HG03280 (cell line): ENCODE data around the gene FGFR1OP2.
A peak's percentile ranks its signal among the peaks of the same experiment; 100 is the strongest.
"Not testable (repeated sequence)": the region's sequence is repeated elsewhere in the genome, so short reads cannot be mapped to it uniquely, and the experiment has no call there.

Experiments used
- ATAC-seq: cut with Tn5 transposase; IDR thresholded peaks from one replicate; pipeline ENCODE4 v1.9.1; 2021; ENCODE audit warnings: mild to moderate bottlenecking, moderate library complexity; ENCODE audit not compliant: unreplicated experiment

Gene FGFR1OP2

DNA sequence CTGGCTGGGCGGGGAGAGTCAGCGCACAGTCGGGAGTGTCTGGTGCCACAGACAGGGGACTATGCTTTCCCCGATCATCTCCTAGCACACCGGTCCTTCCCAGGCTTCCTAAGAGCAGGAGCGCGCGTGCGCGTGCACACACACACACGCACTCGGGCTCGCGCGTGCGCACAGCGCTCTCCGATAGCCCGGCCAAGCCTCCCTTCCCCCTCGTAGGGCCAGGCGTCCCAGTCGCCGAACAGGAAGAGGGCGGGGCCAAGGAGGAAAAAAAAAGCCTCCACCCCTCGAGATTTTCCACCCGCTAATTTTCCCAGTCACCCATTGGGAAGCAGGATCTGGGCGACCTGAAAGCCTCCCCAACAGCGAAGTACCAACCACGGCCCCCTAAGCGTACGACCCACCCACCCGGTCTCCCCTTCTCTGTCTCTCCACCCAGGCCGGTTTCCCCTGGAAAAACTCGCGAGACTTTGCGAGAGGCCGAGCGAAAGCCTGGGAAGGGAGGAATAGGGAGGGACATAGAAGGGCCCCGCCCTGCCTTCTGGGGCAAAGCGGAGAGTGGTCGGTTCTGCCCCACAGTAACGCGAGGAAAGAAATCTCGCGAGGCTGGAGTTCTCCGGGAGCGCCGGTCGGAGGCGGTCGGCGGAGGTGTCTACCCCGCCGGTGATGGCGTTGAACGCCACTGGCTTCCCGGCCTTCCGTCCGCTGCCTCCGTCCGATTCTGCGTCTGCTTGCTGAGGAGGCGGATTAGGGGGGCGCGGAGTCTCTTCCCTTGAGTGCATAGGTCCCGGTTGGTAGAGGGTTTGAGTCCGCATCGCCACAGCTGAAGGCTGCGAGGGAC, at the start of gene FGFR1OP2, which contains the start of gene INTS13:
Gene FGFR1OP2, plus strand, starts transcription at position 608 of the 838 bp plus-strand sequence. CDS start 15,689 bp downstream, outside the sequence.
Gene INTS13, minus strand, starts transcription at position 119 of the 838 bp plus-strand sequence. CDS start 1,178 bp downstream, outside the sequence.
- ATAC-seq: peak; percentile 85

DNA sequence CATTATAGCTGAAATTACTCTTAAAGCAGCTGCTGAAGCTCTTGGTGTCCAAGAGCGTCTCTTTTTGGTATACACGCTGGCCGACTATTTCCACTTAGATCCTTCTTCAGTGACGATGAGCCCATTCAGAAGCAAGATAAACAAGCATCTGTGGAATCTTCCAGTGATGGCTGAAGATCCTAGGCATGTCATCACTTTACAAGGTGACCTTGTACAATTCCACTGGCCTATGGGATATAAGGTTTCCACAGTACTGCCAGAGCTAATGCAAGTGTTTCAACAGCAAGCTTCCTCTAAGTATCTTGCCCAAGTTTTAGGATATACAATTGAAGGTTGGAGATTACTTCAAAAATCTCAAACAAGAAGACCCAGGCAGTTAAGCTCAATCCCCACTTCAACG, 47.5 kb upstream of the FGFR1OP2 start:
- no peak for ATAC-seq

DNA sequence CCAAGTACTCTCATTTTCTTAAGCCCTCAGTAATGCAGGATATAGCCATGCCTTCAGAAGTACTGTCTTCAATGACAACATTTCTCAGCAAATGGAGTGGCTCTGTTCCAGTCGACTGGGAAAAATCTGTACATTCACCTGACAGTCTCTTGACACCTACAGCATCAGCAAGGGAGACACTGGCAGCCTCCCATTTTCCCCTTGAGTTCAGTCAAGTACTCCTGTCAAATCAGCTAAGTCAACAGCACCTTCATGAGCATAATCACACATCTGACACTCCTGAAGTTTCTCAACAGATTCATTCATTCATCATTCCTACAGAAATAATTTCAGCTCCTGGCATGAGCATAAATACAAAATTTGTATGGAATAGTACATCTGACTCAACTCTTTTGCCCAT, 46.6 kb upstream of the FGFR1OP2 start:
- ATAC-seq: no peak

DNA sequence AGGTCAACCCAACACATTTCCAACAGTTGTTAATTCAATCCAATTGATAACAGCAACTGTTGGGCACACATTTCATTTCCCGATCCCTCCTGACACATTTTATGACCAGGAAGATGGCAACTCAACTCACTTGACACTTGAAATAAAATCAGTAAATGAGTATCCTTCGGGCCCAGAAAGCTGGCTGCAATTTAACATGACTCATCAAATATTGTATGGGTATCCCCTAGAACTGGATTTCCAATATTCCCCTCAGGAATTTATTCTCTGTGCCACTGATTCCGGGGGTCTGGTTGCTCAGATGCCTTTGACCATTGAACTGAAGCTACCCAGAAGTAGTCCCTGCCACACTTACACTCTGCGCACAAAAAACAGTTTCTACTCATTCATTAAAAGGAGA, 42.6 kb upstream of the FGFR1OP2 start:
- ATAC-seq: no peak

DNA sequence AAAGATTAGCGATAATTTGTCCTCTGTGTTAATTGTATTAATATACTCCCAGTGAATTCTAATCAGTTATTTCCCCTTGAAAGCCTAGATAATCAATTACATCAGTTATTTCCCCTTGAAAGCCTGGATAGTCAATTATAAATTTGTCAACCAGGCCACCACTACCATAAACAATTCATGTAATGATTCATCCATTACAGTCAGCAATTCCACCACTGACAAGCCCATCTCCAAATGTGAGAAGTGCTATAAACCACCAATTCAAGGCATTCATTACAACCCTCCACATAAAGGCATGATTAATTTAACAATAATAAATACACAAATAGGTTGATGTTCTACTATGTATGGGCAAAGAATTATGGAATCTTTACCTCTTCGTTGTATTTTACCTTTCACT, 41.4 kb upstream of the FGFR1OP2 start:
- no peak for ATAC-seq

DNA sequence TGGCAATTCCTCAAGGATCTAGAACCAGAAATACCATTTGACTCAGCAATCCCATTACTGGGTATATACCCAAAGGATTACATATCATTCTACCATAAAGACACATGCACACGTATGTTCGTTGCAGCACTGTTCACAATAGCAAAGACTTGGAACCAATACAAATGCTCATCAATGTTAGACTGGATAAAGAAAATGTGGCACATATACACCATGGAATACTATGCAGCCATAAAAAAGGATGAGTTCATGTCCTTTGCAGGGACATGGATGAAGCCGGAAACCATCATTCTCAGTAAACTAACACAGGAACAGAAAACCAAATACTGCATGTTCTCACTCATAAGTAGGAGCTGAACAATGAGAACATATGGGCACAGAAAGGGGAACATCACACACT, 34.9 kb upstream of the FGFR1OP2 start:
- not testable (repeated sequence) for ATAC-seq

DNA sequence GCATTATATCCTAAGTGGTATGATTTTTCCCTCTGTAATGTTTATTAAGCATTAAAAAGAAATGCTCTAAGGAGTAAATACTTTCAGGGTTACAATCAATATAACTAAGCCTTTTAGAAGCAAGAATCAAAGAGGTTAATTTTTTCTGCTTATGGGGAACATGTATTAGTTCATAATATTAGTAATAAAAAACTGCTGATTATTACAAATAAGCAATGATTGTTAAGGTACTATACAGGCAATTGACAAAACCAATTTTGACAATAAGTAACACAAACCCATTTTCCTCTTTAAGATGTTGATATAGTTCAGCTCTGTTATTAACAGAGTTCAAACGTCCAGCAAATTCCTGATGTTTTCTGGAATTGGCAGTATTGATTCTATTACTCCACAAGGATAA, 32.2 kb upstream of the FGFR1OP2 start:
- no peak for ATAC-seq

- no peak for ATAC-seq
Measured at GRCh38 chr12:26906704-26907103, 31.6 kb upstream of the FGFR1OP2 start.

DNA sequence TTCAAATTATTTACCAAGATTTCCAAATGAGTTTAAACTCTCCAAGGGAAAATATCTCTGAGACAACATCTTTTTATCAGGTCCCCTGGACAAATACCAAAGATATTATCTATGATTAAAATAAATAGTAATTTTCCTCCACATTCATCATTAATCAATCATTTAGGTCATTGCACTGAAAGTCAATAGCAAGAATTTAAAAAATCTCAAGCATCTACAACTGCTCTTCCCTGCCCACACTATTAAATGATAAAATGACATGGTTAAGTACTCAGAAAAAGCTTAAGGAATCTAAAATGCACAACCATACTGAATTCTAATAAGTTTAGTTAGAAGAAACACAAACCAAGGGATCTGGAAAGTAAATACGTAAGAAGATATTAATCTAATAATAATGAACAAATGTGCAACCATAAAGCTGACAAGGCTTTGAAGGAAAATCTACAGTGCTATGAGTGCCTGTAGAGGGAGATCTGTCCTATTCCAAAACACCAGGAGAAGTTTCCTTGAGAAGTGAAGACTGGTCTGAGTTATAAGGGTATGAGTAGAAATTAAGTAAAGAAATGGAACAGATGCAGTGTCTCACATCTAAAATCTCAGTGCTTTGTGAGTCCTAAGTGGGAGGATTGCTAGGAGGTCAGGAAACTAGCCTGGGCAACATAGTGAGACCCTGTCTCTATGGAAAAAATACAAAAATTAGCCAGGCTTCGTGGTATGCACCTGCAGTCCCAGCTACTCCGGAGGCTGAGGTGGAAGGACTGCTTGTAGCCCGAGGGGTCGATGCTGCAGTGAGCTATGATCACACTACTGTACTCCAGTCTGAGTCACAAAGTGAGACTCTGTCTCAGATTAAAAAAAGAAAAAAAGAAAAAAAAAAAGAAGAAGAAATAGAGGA, 19.7 kb upstream of the FGFR1OP2 start:
- ATAC-seq: no peak

DNA sequence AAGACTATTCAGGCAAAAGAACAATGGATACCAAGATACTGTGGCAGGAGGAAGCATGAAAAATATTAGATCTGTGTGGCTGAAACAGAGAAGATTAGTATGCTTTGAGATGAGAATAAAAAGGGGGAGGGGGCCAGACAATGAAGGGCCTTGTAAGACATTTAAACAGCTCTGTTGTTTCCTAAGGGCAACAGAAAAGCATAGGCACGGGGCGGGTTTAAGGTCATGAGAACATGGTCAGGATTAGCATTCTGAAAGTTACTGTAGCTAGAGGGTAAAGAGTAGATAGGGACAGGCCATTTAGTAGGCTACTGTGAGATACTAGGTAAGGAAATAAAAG, 19.1 kb upstream of the FGFR1OP2 start:
- no peak for ATAC-seq

- ATAC-seq: no peak
Measured at GRCh38 chr12:26921886-26922285, 16.4 kb upstream of the FGFR1OP2 start.

- no peak for ATAC-seq
Measured at GRCh38 chr12:26928661-26929060, 9.6 kb upstream of the FGFR1OP2 start.

GRCh38 chr12:26929590-26929989, 8.7 kb upstream of the FGFR1OP2 start:
- no peak for ATAC-seq

GRCh38 chr12:26935636-26936378, 2.5 kb upstream of the FGFR1OP2 start:
- ATAC-seq: no peak

DNA sequence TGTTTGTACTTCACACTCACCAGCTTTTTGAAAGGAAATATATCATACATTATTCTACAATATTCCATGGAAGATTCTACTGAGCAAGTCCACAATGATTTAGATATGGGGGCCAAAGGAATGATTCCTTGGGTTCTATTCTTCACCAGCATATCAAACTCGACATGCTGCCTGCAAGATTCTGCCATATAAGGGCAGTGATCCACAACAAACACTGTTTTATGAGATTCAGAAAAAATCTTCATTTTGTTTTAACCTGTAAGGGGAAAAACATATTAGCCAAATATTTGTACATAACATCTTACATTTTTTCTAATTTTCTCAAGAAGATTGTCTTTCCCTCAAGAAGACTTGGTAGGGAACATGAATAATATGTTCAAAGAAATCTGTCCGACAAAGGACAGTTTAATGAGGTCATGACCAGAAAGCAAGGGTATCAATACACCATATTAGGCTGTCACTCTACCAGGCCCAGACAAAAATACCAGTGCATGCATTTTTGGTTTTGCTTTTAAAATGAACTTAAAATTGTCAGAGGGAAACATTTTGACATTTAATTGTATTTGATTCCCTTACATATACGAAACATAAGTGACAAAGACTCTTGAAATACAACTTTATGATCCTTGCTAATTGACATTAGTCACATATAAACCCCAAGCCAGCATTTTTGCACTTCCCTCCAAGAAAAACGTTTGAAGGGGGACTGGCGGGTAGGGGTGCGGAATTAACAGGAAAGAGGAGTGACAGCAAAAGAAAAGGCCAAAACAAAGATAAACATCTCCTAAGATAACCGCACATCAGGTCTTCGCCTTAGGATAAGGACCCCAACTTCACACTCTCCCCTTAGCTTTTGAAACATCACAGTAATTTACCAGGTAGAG, 1.5 kb upstream of the FGFR1OP2 start:
- no peak for ATAC-seq

GRCh38 chr12:26937443-26937862, 817 bp upstream of the FGFR1OP2 start:
- no peak for ATAC-seq

GRCh38 chr12:26938701-26939062, 412 bp downstream of the FGFR1OP2 start:
- ATAC-seq: peak; percentile 14

DNA sequence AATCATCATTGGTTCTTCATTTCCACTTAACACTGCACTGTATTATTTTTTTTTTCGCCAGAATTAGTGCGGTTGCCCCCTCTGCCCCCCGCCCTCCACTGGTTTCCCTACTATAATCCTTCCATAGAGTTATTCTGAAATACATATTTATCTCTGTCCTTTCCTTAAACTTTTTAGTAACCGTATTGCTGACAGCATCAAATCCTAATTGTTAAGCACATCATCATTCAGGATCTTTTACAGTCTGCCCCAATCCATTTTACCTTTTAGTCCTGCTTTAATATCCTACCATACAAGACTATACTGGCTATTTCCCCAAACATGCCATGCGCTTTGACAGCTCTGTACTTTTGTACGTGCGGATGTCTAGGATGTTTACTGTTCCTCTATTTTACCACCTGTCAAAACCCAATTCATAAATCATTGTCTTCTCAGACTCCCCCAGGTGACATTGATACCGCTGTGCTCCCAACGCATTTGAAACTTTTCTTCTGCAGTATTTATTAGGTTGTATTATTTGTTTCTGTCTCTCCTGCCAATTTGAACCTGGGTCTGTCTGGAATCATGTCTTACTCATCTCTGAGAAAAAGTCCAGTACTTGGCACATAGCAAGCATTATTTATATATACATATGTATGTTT, 1.0 kb downstream of the FGFR1OP2 start:
- no peak for ATAC-seq

DNA sequence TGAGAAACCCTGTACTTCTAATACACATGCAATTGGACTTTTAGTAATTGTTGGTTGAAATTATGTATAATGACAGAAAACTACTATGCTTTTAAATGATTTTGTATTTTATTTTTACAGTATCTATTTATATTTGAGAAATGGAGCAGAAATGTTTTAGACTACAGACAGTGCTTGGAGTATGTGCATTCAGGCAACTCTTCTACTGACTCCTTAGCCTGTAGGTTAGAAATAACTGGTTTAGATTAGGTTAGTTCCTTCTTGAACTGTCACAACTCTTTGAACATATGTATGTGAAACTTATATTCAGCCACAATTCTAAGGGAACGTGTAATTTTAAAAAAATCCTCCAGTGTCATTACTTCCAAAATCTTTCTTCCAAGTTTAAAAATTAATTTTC, 1.7 kb downstream of the FGFR1OP2 start:
- ATAC-seq: no peak
